PC-9 (cell line): ENCODE results near the gene EPHA7.

Experiments used
- EZH2 ChIP-seq: fragments of 200-600 bp; sonication (generic); IDR thresholded peaks from 2 replicates; pipeline ENCODE4 v1.8.0; 2017; ENCODE audit warnings: antibody characterized with exemption, low read depth
- TF ChIP-seq, protein P1 (sequence below): fragments of 200-600 bp; sonication (generic); conservative IDR thresholded peaks from 2 replicates; pipeline ENCODE4 v1.6.1; 2017; ENCODE audit warnings: mixed run types, antibody characterized with exemption, mild to moderate bottlenecking, moderate library complexity

DNA sequence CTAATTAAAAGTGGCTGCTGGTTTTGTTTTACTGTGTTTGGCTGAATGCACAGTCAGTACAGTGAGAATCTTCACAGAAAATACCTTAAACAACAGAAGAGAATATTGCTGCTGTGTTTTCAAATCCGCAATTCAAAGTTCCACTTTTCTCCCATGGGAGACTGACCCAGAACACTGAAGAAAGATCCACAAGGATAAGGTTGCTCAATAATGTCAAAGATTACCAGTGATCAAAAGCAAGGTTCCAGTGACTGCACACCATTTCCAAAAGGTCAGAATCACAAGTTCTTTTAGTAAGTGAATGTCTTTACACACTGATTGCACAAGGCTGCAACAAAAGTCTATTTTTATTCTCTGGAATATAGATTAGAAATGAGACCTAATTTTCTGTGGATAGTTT, 82.3 kb downstream of the EPHA7 start:
- TF ChIP-seq, protein P1, sequence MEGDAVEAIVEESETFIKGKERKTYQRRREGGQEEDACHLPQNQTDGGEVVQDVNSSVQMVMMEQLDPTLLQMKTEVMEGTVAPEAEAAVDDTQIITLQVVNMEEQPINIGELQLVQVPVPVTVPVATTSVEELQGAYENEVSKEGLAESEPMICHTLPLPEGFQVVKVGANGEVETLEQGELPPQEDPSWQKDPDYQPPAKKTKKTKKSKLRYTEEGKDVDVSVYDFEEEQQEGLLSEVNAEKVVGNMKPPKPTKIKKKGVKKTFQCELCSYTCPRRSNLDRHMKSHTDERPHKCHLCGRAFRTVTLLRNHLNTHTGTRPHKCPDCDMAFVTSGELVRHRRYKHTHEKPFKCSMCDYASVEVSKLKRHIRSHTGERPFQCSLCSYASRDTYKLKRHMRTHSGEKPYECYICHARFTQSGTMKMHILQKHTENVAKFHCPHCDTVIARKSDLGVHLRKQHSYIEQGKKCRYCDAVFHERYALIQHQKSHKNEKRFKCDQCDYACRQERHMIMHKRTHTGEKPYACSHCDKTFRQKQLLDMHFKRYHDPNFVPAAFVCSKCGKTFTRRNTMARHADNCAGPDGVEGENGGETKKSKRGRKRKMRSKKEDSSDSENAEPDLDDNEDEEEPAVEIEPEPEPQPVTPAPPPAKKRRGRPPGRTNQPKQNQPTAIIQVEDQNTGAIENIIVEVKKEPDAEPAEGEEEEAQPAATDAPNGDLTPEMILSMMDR, result no peak
- no peak for TF ChIP-seq EZH2
